RWPE2 (cell line): ENCODE results near the gene P2RX4.

Source experiments
- ATAC-seq: fragments of 200-7000 bp; cut with Tn5 transposase; 3 replicates; pipeline ENCODE4 v1.9.1; 2021; ENCODE audit warnings: low read depth
- DNase-seq: peaks from one replicate; pipeline ENCODE4 v3.0.0-alpha.2; 2020; ENCODE audit warnings: low spot score
- H3K27ac ChIP-seq: fragments of 450-650 bp; 2 replicates; pipeline ENCODE4 v1.5.1; 2017; ENCODE audit warnings: mild to moderate bottlenecking; ENCODE audit not compliant: poor library complexity, severe bottlenecking
- H3K27me3 ChIP-seq: fragments of 250-450 bp; sonication (Bioruptor Pico); 2 replicates; pipeline ENCODE4 v1.5.1; 2021; ENCODE audit warnings: mild to moderate bottlenecking, moderate library complexity; ENCODE audit not compliant: insufficient read depth, poor library complexity, severe bottlenecking
- H3K36me3 ChIP-seq: fragments of 250-450 bp; sonication (Bioruptor Pico); 2 replicates; pipeline ENCODE4 v1.5.1; 2020; ENCODE audit warnings: low read depth, mild to moderate bottlenecking, moderate library complexity
- H3K4me1 ChIP-seq: fragments of 250-450 bp; sonication (Bioruptor Pico); 2 replicates; pipeline ENCODE4 v1.5.1; 2021; ENCODE audit warnings: mild to moderate bottlenecking, moderate library complexity; ENCODE audit not compliant: insufficient read depth, poor library complexity, severe bottlenecking
- H3K4me3 ChIP-seq: fragments of 250-450 bp; sonication (Bioruptor Pico); 2 replicates; pipeline ENCODE4 v1.5.1; 2021; ENCODE audit warnings: mild to moderate bottlenecking, moderate library complexity; ENCODE audit not compliant: severe bottlenecking
- H3K9me3 ChIP-seq: fragments of 250-450 bp; sonication (Bioruptor Pico); 2 replicates; pipeline ENCODE4 v1.5.1; 2021; ENCODE audit warnings: mild to moderate bottlenecking, moderate library complexity; ENCODE audit not compliant: severe bottlenecking
- TF ChIP-seq, protein P1 (sequence below): fragments of 450-650 bp; IDR thresholded peaks from one replicate; pipeline ENCODE4 v1.5.1; 2017; ENCODE audit warnings: mild to moderate bottlenecking, moderate library complexity; ENCODE audit not compliant: poor library complexity, severe bottlenecking

Gene P2RX4

GRCh38 chr12:121218588-121219352 is 8.8 kb downstream of the P2RX4 start:
- Histone ChIP-seq H3K4me1 (peaks cover 8% of the 10 kb centered on the region), H3K9me3 (no peaks in the 10 kb centered on the region), H3K27me3 (no peaks in the 10 kb centered on the region), H3K4me3 (no peak overlapping the region), H3K36me3 (no peaks in the 10 kb centered on the region), H3K27ac (no peak overlapping the region)
- no peak for ATAC-seq
- DNase-seq: no peak
- TF ChIP-seq, protein P1, sequence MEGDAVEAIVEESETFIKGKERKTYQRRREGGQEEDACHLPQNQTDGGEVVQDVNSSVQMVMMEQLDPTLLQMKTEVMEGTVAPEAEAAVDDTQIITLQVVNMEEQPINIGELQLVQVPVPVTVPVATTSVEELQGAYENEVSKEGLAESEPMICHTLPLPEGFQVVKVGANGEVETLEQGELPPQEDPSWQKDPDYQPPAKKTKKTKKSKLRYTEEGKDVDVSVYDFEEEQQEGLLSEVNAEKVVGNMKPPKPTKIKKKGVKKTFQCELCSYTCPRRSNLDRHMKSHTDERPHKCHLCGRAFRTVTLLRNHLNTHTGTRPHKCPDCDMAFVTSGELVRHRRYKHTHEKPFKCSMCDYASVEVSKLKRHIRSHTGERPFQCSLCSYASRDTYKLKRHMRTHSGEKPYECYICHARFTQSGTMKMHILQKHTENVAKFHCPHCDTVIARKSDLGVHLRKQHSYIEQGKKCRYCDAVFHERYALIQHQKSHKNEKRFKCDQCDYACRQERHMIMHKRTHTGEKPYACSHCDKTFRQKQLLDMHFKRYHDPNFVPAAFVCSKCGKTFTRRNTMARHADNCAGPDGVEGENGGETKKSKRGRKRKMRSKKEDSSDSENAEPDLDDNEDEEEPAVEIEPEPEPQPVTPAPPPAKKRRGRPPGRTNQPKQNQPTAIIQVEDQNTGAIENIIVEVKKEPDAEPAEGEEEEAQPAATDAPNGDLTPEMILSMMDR: no peak

- no peak overlapping the region for H3K27ac ChIP-seq
- peaks cover 5% of the 10 kb centered on the region for H3K4me1 ChIP-seq
- H3K36me3 ChIP-seq: no peaks in the 10 kb centered on the region
These were observed 9.5 kb downstream of the P2RX4 start for GRCh38 chr12:121219353-121219986.

DNA sequence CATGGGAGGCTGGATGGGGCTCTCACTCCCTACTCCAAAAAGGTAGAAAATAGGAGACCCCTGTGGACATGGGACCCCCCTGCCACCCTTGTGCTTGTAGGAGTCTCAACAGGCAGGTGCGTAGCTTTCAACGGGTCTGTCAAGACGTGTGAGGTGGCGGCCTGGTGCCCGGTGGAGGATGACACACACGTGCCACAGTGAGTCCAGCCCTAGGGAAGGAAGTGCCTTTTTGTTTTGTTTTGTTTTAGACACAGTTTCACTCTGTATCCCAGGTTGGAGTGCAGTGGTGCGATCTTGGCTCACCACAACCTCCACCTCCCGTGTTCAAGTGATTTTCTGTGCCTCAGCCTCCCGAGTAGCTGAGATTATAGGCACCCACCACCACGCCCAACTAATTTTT is 12.9 kb downstream of the P2RX4 start:
- DNase-seq: no peak
- Histone ChIP-seq H3K27ac (no peak overlapping the region), H3K36me3 (no peaks in the 10 kb centered on the region), H3K9me3 (no peaks in the 10 kb centered on the region), H3K4me3 (no peak overlapping the region), H3K4me1 (peaks cover 4% of the 10 kb centered on the region), H3K27me3 (no peaks in the 10 kb centered on the region)
- no peak for ATAC-seq
- TF ChIP-seq, protein P1: no peak

More at GRCh38 chr12:121219353-121219986, 9.5 kb downstream of the P2RX4 start:
- Histone ChIP-seq H3K27me3 (no peaks in the 10 kb centered on the region), H3K4me3 (no peak overlapping the region), H3K9me3 (no peaks in the 10 kb centered on the region)
- ATAC-seq: no peak
- TF ChIP-seq, protein P1: no peak
- no peak for DNase-seq

DNA sequence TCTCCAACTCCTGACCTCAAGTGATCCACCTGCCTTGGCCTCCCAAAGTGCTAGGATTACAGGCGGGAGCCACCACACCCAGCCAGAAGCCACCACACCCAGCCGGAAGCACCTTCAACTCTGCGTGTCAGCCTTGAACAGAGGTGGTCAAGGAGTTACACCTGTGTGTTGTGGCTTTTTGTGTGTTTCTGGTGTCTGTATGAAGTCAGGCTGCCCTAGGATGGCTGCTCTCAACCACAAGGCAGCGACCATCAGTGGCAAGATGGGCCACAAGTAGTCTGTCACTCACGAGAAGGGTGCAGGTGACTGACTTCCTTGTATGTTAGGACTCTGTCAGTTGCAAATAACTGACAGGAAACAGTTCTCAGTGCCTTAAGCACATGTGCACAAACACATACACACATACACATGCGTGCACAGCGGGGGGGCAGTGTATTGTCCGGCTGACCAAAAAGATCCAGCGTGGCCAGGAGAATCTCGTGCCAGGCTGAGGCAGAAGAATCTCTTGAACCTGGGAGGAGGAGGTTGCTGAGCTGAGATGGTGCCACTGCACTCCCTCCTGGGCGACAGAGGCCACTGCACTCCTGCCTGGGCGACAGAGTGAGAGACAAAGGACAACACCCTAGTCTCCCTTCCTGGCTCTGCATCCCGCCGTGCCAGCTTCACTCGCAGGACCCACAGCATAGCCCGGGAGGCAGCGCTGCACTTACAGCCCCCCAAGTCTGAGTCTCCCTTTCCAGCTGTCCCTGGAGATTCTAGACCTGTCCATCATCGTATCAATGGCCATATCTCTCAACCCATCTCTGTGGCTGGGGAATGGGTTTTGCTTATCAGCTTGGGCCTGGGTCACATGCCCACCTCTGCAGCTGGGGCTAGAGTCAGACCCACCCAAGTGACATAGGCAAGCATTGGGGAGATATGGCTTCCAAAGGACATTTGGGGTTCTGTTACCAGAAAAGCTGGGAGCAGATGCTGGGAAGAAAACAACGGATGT is 13.7 kb downstream of the P2RX4 start:
- Histone ChIP-seq H3K27ac (no peak overlapping the region), H3K9me3 (no peaks in the 10 kb centered on the region), H3K27me3 (no peaks in the 10 kb centered on the region), H3K4me1 (peaks cover 4% of the 10 kb centered on the region), H3K36me3 (no peaks in the 10 kb centered on the region), H3K4me3 (no peak overlapping the region)
- TF ChIP-seq, protein P1: no peak
- DNase-seq: no peak
- ATAC-seq: no peak
